Mucosa of stomach (tissue), 1 donor: Measurements from ENCODE around the gene BEST3.
"Not testable (repeated sequence)": the region's sequence is repeated elsewhere in the genome, so short reads cannot be mapped to it uniquely, and the experiment has no call there.

Experiments used
- H3K27me3 ChIP-seq: one replicate; pipeline ENCODE4 v1.7.0; 2013; ENCODE audit warnings: mild to moderate bottlenecking, low read length; ENCODE audit not compliant: control insufficient read depth, insufficient read depth
- H3K36me3 ChIP-seq: one replicate; pipeline ENCODE4 v1.7.0; 2013; ENCODE audit warnings: low read length; ENCODE audit not compliant: control insufficient read depth, insufficient read depth
- H3K4me1 ChIP-seq: one replicate; pipeline ENCODE4 v1.7.0; 2013; ENCODE audit warnings: mild to moderate bottlenecking, low read length; ENCODE audit not compliant: control insufficient read depth, insufficient read depth
- H3K4me3 ChIP-seq: one replicate; pipeline ENCODE4 v1.7.0; 2013; ENCODE audit warnings: low read length
- H3K9ac ChIP-seq: one replicate; pipeline ENCODE4 v1.7.0; 2013; ENCODE audit warnings: mild to moderate bottlenecking, low read length, moderate library complexity
- H3K9me3 ChIP-seq: one replicate; pipeline ENCODE4 v1.7.0; 2013; ENCODE audit warnings: mild to moderate bottlenecking, low read length, moderate library complexity; ENCODE audit not compliant: control insufficient read depth
- donor health status: Pancreatic carcinoma.

BEST3 gene

GRCh38 chr12:69684466-69684865, 14.6 kb downstream of the BEST3 start:
- H3K4me3 ChIP-seq: no peak overlapping the region
- no peak overlapping the region for H3K9ac ChIP-seq
- no peaks in the 10 kb centered on the region for H3K9me3 ChIP-seq
- H3K4me1 ChIP-seq: no peaks in the 10 kb centered on the region
- H3K36me3 ChIP-seq: no peaks in the 10 kb centered on the region
- no peaks in the 10 kb centered on the region for H3K27me3 ChIP-seq

- Histone ChIP-seq H3K9ac (no peak overlapping the region), H3K36me3 (no peaks in the 10 kb centered on the region), H3K9me3 (no peaks in the 10 kb centered on the region), H3K27me3 (no peaks in the 10 kb centered on the region), H3K4me1 (no peaks in the 10 kb centered on the region), H3K4me3 (no peak overlapping the region)
Measured at GRCh38 chr12:69682110-69682755, 16.9 kb downstream of the BEST3 start.

- H3K9me3 ChIP-seq: no peaks in the 10 kb centered on the region
- no peak overlapping the region for H3K9ac ChIP-seq
- no peaks in the 10 kb centered on the region for H3K36me3 ChIP-seq
- no peaks in the 10 kb centered on the region for H3K4me1 ChIP-seq
- no peaks in the 10 kb centered on the region for H3K27me3 ChIP-seq
- H3K4me3 ChIP-seq: no peak overlapping the region
Measured at GRCh38 chr12:69679119-69679518, 20.0 kb downstream of the BEST3 start.

- Histone ChIP-seq H3K36me3 (no peaks in the 10 kb centered on the region), H3K4me1 (no peaks in the 10 kb centered on the region), H3K9ac (no peak overlapping the region), H3K27me3 (no peaks in the 10 kb centered on the region), H3K9me3 (no peaks in the 10 kb centered on the region), H3K4me3 (no peak overlapping the region)
Measured at GRCh38 chr12:69676257-69677012, 22.7 kb downstream of the BEST3 start.

- Histone ChIP-seq H3K9ac (no peak overlapping the region), H3K27me3 (no peaks in the 10 kb centered on the region), H3K4me3 (no peak overlapping the region), H3K4me1 (no peaks in the 10 kb centered on the region), H3K36me3 (no peaks in the 10 kb centered on the region), H3K9me3 (no peaks in the 10 kb centered on the region)
Measured at GRCh38 chr12:69672195-69672594, 26.9 kb downstream of the BEST3 start.

- Histone ChIP-seq H3K4me1 (no peaks in the 10 kb centered on the region), H3K4me3 (no peak overlapping the region), H3K9me3 (no peaks in the 10 kb centered on the region), H3K36me3 (no peaks in the 10 kb centered on the region), H3K9ac (no peak overlapping the region), H3K27me3 (no peaks in the 10 kb centered on the region)
Measured at GRCh38 chr12:69671597-69671996, 27.5 kb downstream of the BEST3 start.

GRCh38 chr12:69666798-69667197, 32.3 kb downstream of the BEST3 start:
- Histone ChIP-seq H3K9ac (no peak overlapping the region), H3K4me1 (no peaks in the 10 kb centered on the region), H3K9me3 (no peaks in the 10 kb centered on the region), H3K36me3 (no peaks in the 10 kb centered on the region), H3K27me3 (no peaks in the 10 kb centered on the region), H3K4me3 (no peak overlapping the region)

GRCh38 chr12:69664930-69665377, 34.1 kb downstream of the BEST3 start:
- not testable (repeated sequence) for H3K4me3 ChIP-seq, H3K9me3 ChIP-seq, H3K36me3 ChIP-seq, H3K4me1 ChIP-seq, H3K9ac ChIP-seq, H3K27me3 ChIP-seq

- Histone ChIP-seq H3K36me3 (no peaks in the 10 kb centered on the region), H3K9me3 (no peaks in the 10 kb centered on the region), H3K4me1 (no peaks in the 10 kb centered on the region), H3K9ac (no peak overlapping the region), H3K4me3 (no peak overlapping the region), H3K27me3 (peaks cover 3% of the 10 kb centered on the region)
Measured at GRCh38 chr12:69663726-69664125, 35.4 kb downstream of the BEST3 start.

- Histone ChIP-seq H3K9ac (no peak overlapping the region), H3K36me3 (no peaks in the 10 kb centered on the region), H3K9me3 (no peaks in the 10 kb centered on the region), H3K4me1 (no peaks in the 10 kb centered on the region), H3K27me3 (peaks cover 3% of the 10 kb centered on the region), H3K4me3 (no peak overlapping the region)
Measured at GRCh38 chr12:69662764-69663163, 36.3 kb downstream of the BEST3 start.

GRCh38 chr12:69661386-69661785, 37.7 kb downstream of the BEST3 start:
- H3K4me1 ChIP-seq: no peaks in the 10 kb centered on the region
- H3K9ac ChIP-seq: no peak overlapping the region
- no peak overlapping the region for H3K4me3 ChIP-seq
- peaks cover 3% of the 10 kb centered on the region for H3K27me3 ChIP-seq
- no peaks in the 10 kb centered on the region for H3K9me3 ChIP-seq
- no peaks in the 10 kb centered on the region for H3K36me3 ChIP-seq

GRCh38 chr12:69660164-69660863, 38.8 kb downstream of the BEST3 start:
- no peaks in the 10 kb centered on the region for H3K36me3 ChIP-seq
- no peaks in the 10 kb centered on the region for H3K9me3 ChIP-seq
- H3K27me3 ChIP-seq: peaks cover 3% of the 10 kb centered on the region
- H3K4me3 ChIP-seq: no peak overlapping the region
- no peaks in the 10 kb centered on the region for H3K4me1 ChIP-seq
- H3K9ac ChIP-seq: no peak overlapping the region
